DOHH2 (cell line): ENCODE measurements around the gene FXYD6.

Experiments
- EZH2phosphoT487 ChIP-seq: fragments of 200-600 bp; sonication (generic); IDR thresholded peaks from 2 replicates; pipeline ENCODE4 v1.6.1; 2017; ENCODE audit warnings: borderline replicate concordance, mild to moderate bottlenecking, antibody characterized with exemption, low read length, moderate library complexity, mixed read lengths
- TF ChIP-seq, protein P1 (sequence below): fragments of 200-600 bp; sonication (generic); IDR thresholded peaks from one replicate; pipeline ENCODE4 v1.5.1; 2014; ENCODE audit warnings: antibody characterized with exemption, mild to moderate bottlenecking, low read depth, low read length; ENCODE audit not compliant: poor library complexity, severe bottlenecking

DNA sequence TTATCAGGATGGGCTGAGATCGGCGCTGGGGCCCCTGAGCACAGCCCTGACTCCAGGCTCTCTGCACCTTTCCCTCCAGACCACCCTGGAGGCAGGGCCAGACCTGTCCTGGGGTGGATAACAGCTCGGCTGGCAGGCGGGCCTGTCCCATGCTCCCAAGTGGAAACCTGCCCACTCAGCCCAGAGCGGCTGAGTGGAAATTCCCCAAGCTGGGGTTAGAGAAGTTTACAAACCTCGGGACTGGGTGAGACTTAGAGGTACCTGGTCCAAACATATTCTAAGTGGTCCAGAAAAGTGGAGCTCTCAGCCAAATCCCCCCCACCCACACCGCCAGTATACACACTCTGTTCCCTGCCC is 47.1 kb downstream of the FXYD6 start:
- TF ChIP-seq, protein P1, sequence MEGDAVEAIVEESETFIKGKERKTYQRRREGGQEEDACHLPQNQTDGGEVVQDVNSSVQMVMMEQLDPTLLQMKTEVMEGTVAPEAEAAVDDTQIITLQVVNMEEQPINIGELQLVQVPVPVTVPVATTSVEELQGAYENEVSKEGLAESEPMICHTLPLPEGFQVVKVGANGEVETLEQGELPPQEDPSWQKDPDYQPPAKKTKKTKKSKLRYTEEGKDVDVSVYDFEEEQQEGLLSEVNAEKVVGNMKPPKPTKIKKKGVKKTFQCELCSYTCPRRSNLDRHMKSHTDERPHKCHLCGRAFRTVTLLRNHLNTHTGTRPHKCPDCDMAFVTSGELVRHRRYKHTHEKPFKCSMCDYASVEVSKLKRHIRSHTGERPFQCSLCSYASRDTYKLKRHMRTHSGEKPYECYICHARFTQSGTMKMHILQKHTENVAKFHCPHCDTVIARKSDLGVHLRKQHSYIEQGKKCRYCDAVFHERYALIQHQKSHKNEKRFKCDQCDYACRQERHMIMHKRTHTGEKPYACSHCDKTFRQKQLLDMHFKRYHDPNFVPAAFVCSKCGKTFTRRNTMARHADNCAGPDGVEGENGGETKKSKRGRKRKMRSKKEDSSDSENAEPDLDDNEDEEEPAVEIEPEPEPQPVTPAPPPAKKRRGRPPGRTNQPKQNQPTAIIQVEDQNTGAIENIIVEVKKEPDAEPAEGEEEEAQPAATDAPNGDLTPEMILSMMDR = no peak
- no peak for TF ChIP-seq EZH2phosphoT487
